Measurements from ENCODE around the gene CUX1. TPM values are rescaled to one million over a fixed set of nuclear protein-coding genes. Genes with fewer than 3 reads are reported as not detected.

The CUX1 gene
- total and polyA plus RNA-seq, 2 of the 13 experiments (the other 11 are each of a cell fraction or from before 2014, with no cell fraction given) = 13.7 to 14.9 TPM

DNA sequence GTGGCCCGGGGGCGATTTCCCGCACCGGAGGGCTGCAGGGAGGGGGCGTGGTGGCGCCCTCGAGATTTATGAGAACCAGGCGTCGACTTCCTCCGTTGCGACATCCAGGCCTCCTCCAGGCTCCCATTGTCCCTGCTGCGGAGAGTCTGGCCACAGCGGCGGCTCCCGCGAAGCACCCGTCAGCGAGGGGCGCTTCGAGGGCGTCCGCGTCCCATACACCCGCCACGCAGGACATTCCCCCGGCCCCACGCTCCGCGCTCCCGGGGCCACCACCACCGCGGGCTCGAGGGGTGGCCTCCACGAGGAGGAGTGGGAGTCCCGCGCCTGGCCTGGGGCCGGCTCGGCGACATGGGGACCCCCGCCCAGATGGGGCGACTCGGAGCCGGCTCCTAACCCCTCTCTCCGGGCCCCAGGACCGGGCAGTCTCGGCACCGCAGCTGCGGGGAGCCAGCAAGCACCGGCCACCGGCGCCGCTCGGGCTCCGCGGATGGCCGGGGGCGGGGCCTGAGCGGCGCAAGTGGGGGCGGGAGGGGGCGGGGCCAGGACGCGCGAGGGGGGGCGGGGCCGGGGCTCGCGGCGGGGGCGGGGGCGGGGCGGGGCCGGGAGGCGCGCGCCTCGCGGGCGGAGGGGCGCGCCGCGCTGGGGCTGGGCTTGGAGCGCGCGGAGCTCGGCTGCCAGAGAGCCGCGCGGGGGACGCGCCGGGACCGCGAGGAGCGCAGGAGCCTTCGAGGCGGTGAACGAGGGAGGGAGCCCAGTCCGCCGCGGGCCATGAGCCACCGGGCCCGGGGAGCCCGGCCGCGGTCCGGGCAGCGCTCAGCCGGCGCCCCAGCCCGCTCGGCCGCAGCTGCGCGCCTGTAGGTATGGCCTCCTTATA is 469.0 kb downstream of the CUX1 start, which contains the start of gene SH2B2:
Gene SH2B2 (plus strand): TSS at position 632 of the 874 bp plus-strand sequence. CDS start 13,683 bp downstream, outside the sequence.
- Histone ChIP-seq H3K9ac (ENCODE audit: insufficient read depth, low read depth, low read length) (peak within 1 kb of the TSS; percentile 78), H3K9me3 (ENCODE audit: low read length) (no peaks in the 10 kb centered on the region), H3K27me3 (ENCODE audit: control insufficient read depth in 1 of 2, insufficient read depth in 2 of 2, low read length in 2 of 2) (peaks cover 2 to 21% of the 10 kb centered on the region in 2 experiments; a peak in 3 of 5 replicates), H3K4me2 (ENCODE audit: low read depth, low read length) (peak within 1 kb of the TSS; percentile 93), H3K27ac (ENCODE audit: extremely low read length, insufficient read depth, low read length) (peak within 1 kb of the TSS; percentile 46), H4K20me1 (ENCODE audit: insufficient read depth, low read length) (peaks cover 5% of the 10 kb centered on the region; the same call in 1 of the 2 replicates), H3K79me2 (ENCODE audit: insufficient read depth, low read length) (no peaks in the 10 kb centered on the region), H3K4me1 (ENCODE audit: insufficient read depth, low read length) (peaks cover 33% of the 10 kb centered on the region), H3K36me3 (replicated peaks in 1 of 2; ENCODE audit: control insufficient read depth in 1 of 2, insufficient read depth in 2 of 2, low read length in 2 of 2) (no peaks in the 10 kb centered on the region), H3K4me3 (replicated peaks in 1 of 3; ENCODE audit: insufficient read depth in 1 of 3, low read depth in 2 of 3, low read length in 3 of 3) (peak within 1 kb of the TSS; percentile 66 to 80 (median 77); a peak in 5 of 6 replicates), H2AFZ (ENCODE audit: low read length) (no peak within 1 kb of the TSS)
- DNase-seq (ENCODE audit: low spot score) = peak; percentile 53
- peak; percentile 50 for ATAC-seq
- intact Hi-C loops (cut with micrococcal nuclease; ENCODE audit: unreplicated experiment) (no loop called here), in situ Hi-C loops (cut with HindIII; ENCODE audit: extremely low pct_ligation_motif_present, low pct_unique_long_range_greater_than_20kb) (loop anchor here (5.0 kb wide), 1 partner anchor 106 kb away; no protein-coding TSS in a partner anchor)
- POLR2A ChIA-PET = interaction anchor here (0.8 to 2.0 kb wide), 3 partner anchors 13 to 77 kb away, joined by 4 to 6 read pairs (median 4); no protein-coding TSS in a partner anchor
- TSS peak; percentile 63 for BruUV-seq (replicated peaks)
- FAIRE-seq = no peak
- CTCF ChIA-PET (ENCODE audit: low intra/inter-chr PET ratio, low total read pairs) = no interaction called here
- WGBS (ENCODE audit: low lambda C conversion rate) = 0% methylated on average over 2 of the region's 116 CpGs
- no peak for TF ChIP-seq ZNF496 (CRISPR knock-in tag; IDR thresholded peaks at IDR 0.05; ENCODE audit: insufficient replicate concordance)
- TF ChIP-seq FOXJ3 (CRISPR knock-in tag; IDR thresholded peaks at IDR 0.05; ENCODE audit: borderline replicate concordance) = no peak
- TF ChIP-seq CREB1 (IDR thresholded peaks at IDR 0.05) = no peak
- TF ChIP-seq CREB1 (CRISPR knock-in tag; IDR thresholded peaks at IDR 0.05) = no peak
- TF ChIP-seq, protein P1, sequence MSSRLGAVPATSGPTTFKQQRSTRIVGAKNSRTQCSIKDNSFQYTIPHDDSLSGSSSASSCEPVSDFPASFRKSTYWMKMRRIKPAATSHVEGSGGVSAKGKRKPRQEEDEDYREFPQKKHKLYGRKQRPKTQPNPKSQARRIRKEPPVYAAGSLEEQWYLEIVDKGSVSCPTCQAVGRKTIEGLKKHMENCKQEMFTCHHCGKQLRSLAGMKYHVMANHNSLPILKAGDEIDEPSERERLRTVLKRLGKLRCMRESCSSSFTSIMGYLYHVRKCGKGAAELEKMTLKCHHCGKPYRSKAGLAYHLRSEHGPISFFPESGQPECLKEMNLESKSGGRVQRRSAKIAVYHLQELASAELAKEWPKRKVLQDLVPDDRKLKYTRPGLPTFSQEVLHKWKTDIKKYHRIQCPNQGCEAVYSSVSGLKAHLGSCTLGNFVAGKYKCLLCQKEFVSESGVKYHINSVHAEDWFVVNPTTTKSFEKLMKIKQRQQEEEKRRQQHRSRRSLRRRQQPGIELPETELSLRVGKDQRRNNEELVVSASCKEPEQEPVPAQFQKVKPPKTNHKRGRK (CRISPR knock-in tag; IDR thresholded peaks at IDR 0.05) = no peak
- TF ChIP-seq KDM1A (CRISPR knock-in tag; IDR thresholded peaks at IDR 0.05) = no peak
- TF ChIP-seq EED (CRISPR knock-in tag; IDR thresholded peaks at IDR 0.05) = 0 out of 2 replicates have a peak, but pooled peaks have one; percentile 23
- no peak for TF ChIP-seq NBN (conservative IDR thresholded peaks at IDR 0.05)
- TF ChIP-seq, protein P2, sequence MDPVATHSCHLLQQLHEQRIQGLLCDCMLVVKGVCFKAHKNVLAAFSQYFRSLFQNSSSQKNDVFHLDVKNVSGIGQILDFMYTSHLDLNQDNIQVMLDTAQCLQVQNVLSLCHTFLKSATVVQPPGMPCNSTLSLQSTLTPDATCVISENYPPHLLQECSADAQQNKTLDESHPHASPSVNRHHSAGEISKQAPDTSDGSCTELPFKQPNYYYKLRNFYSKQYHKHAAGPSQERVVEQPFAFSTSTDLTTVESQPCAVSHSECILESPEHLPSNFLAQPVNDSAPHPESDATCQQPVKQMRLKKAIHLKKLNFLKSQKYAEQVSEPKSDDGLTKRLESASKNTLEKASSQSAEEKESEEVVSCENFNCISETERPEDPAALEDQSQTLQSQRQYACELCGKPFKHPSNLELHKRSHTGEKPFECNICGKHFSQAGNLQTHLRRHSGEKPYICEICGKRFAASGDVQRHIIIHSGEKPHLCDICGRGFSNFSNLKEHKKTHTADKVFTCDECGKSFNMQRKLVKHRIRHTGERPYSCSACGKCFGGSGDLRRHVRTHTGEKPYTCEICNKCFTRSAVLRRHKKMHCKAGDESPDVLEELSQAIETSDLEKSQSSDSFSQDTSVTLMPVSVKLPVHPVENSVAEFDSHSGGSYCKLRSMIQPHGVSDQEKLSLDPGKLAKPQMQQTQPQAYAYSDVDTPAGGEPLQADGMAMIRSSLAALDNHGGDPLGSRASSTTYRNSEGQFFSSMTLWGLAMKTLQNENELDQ (CRISPR knock-in tag; IDR thresholded peaks at IDR 0.05; ENCODE audit: borderline replicate concordance) = no peak
- TF ChIP-seq NFE2 (CRISPR knock-in tag; IDR thresholded peaks at IDR 0.05) = no peak
- no peak for TF ChIP-seq GTF2F1 (IDR thresholded peaks at IDR 0.05; ENCODE audit: low read length)
- no peak for TF ChIP-seq EZH2 (conservative IDR thresholded peaks at IDR 0.05; ENCODE audit: low read depth, low read length)
- no peak for TF ChIP-seq MIER3 (CRISPR knock-in tag; IDR thresholded peaks at IDR 0.05; ENCODE audit: borderline replicate concordance)
- TF ChIP-seq HOXA7 (CRISPR knock-in tag; IDR thresholded peaks at IDR 0.05) = no peak
- no peak for TF ChIP-seq NFRKB (IDR thresholded peaks at IDR 0.05)
- no peak for TF ChIP-seq FOXO1 (CRISPR knock-in tag; IDR thresholded peaks at IDR 0.05)
- TF ChIP-seq RBM22 (optimal IDR thresholded peaks at IDR 0.05; ENCODE audit: low read length) = no peak
- TF ChIP-seq KDM4B (CRISPR knock-in tag; IDR thresholded peaks at IDR 0.05) = no peak
- TF ChIP-seq NCOA5 (CRISPR knock-in tag; IDR thresholded peaks at IDR 0.05) = no peak
- TF ChIP-seq HOXD1 (CRISPR knock-in tag; IDR thresholded peaks at IDR 0.05) = 0 out of 2 replicates have a peak, but pooled peaks have one; percentile 59
- TF ChIP-seq, protein P3, sequence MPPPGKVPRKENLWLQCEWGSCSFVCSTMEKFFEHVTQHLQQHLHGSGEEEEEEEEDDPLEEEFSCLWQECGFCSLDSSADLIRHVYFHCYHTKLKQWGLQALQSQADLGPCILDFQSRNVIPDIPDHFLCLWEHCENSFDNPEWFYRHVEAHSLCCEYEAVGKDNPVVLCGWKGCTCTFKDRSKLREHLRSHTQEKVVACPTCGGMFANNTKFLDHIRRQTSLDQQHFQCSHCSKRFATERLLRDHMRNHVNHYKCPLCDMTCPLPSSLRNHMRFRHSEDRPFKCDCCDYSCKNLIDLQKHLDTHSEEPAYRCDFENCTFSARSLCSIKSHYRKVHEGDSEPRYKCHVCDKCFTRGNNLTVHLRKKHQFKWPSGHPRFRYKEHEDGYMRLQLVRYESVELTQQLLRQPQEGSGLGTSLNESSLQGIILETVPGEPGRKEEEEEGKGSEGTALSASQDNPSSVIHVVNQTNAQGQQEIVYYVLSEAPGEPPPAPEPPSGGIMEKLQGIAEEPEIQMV (CRISPR knock-in tag; IDR thresholded peaks at IDR 0.05; ENCODE audit: low read depth) = no peak; the same call in 1 of the 2 replicates
